ENCODE data around the gene ZMYM2. TPM values are rescaled to one million over a fixed set of nuclear protein-coding genes. Genes with fewer than 3 reads are reported as not detected.

Gene ZMYM2
- total and polyA plus RNA-seq, 2 donors (not counting 3 experiments of a cell fraction or from before 2014, with no cell fraction given): 14.7 to 75.3 TPM

- DNase-seq (ENCODE audit: low read depth, low spot score): no peak
- peaks cover 61% of the 10 kb centered on the region for H3K79me2 ChIP-seq (ENCODE audit: control insufficient read depth, insufficient read depth, low read length)
- H3K36me3 ChIP-seq (ENCODE audit: control insufficient read depth in 2 of 2, extremely low read depth in 1 of 2, insufficient read depth in 2 of 2, low read length in 2 of 2): peaks cover 0 to 4% of the 10 kb centered on the region in 2 experiments
- peaks cover 0 to 3% of the 10 kb centered on the region in 2 experiments for H3K27me3 ChIP-seq (ENCODE audit: control insufficient read depth in 2 of 2, insufficient read depth in 2 of 2, low read length in 2 of 2)
- H3K4me1 ChIP-seq (ENCODE audit: control insufficient read depth, extremely low read depth, insufficient read depth, low read length): peaks cover 25% of the 10 kb centered on the region
- peaks cover under 1% of the 10 kb centered on the region for H3K9me1 ChIP-seq (replicated peaks; ENCODE audit: control insufficient read depth, extremely low read depth, insufficient read depth, low read length)
- H4K20me1 ChIP-seq (replicated peaks; ENCODE audit: control insufficient read depth, extremely low read depth, insufficient read depth, low read length): peaks cover 8% of the 10 kb centered on the region
- intact Hi-C loops (cut with micrococcal nuclease) (loop anchor here (2.0 kb wide), 1 partner anchor 35 kb away; no protein-coding TSS in a partner anchor), dilution Hi-C loops (cut with MboI; ENCODE audit: extremely low pct_ligation_motif_present, low sequenced_read_pairs) (no loop called here)
- no peak overlapping the region for H3K9ac ChIP-seq (replicated peaks; ENCODE audit: extremely low read depth, insufficient read depth, low read length)
- H3K9me3 ChIP-seq (replicated peaks; ENCODE audit: control insufficient read depth, insufficient read depth, low read length): no peaks in the 10 kb centered on the region
- no TSS peak for BruUV-seq (replicated peaks)
- CTCF ChIA-PET: interaction anchor here (1.5 kb wide), 1 partner anchor 9 kb away, joined by 3 read pairs; no protein-coding TSS in a partner anchor
- no peak overlapping the region for H2AFZ ChIP-seq (ENCODE audit: low read depth, low read length)
- no peak overlapping the region for H3K27ac ChIP-seq (ENCODE audit: insufficient read depth, low read depth, low read length)
- no peak for FAIRE-seq
- H3K4me2 ChIP-seq (ENCODE audit: insufficient read depth, low read length): peak overlapping the region; percentile 97
- TF ChIP-seq MAX (IDR thresholded peaks at IDR 0.05; ENCODE audit: insufficient read depth, insufficient read length) (no peak), CTCF (IDR thresholded peaks at IDR 0.05; ENCODE audit: extremely low read depth in 1 of 2, insufficient read depth in 1 of 2, low read depth in 1 of 2, low read length in 2 of 2) (no peak), JUN (IDR thresholded peaks at IDR 0.05; ENCODE audit: borderline replicate concordance, insufficient read depth, insufficient read length, low read depth) (no peak), FOS (IDR thresholded peaks at IDR 0.05; ENCODE audit: borderline replicate concordance, insufficient read depth, low read length) (no peak), GATA2 (IDR thresholded peaks at IDR 0.05; ENCODE audit: insufficient read depth, insufficient read length, low read depth, low read length) (no peak), POLR2A (IDR thresholded peaks at IDR 0.05; ENCODE audit: low read depth, low read length) (no peak), MYC (IDR thresholded peaks at IDR 0.05; ENCODE audit: low read depth, low read length) (no peak), POLR2AphosphoS5 (IDR thresholded peaks at IDR 0.05; ENCODE audit: insufficient read depth, low read depth, low read length) (no peak), EZH2 (IDR thresholded peaks at IDR 0.05; ENCODE audit: borderline replicate concordance, low read depth, low read length, severe bottlenecking) (no peak)
- POLR2A ChIA-PET: no interaction called here
- H3K4me3 ChIP-seq (replicated peaks in 1 of 3; ENCODE audit: insufficient read depth in 1 of 3, low read depth in 1 of 3, low read length in 3 of 3): peak overlapping the region in 1 of 3 experiments; percentile 39
Measured at GRCh38 chr13:19961489-19961888, 3.0 kb downstream of the ZMYM2 start.
